SK-N-SH (cell line): Measurements from ENCODE around the gene LCMT1. TPM values are rescaled to one million over a fixed set of nuclear protein-coding genes. Genes with fewer than 3 reads are reported as not detected.
"Not testable (repeated sequence)": the region's sequence is repeated elsewhere in the genome, so short reads cannot be mapped to it uniquely, and the experiment has no call there.

Experiments
- CTCF ChIA-PET: fragments of 300-600, 350-600 bp; formaldehyde crosslinking; extraction: SDS; loops from one replicate; lab custom pipeline; 2021; lab: Yijun Ruan, JAX
- POLR2A ChIA-PET: fragments of 350-600 bp; sonication (Branson Sonifier 250); formaldehyde crosslinking; extraction: SDS; loops from one replicate; lab custom pipeline; 2020; ENCODE audit warnings: antibody characterized with exemption, inconsistent platforms; lab: Yijun Ruan, JAX
- DNase-seq: peaks from one replicate; pipeline ENCODE4 v3.0.0; 2012
- H2AFZ ChIP-seq: fragments of 200-600 bp; sonication (generic); 2 replicates; pipeline ENCODE4 v1.8.1; 2016; ENCODE audit warnings: antibody characterized with exemption, mild to moderate bottlenecking, low read depth
- H3F3A ChIP-seq: fragments of 200-600 bp; sonication (generic); replicated peaks from 2 replicates; pipeline ENCODE3; 2016; ENCODE audit warnings: antibody characterized with exemption, mild to moderate bottlenecking; ENCODE audit not compliant: insufficient read depth
- H3K27ac ChIP-seq, 2 experiments: fragments of 200-500 bp in 1 of 2; fragments of 200-600 bp in 1 of 2; sonication (Bioruptor generic) in 1 of 2; sonication (generic), shearing (Covaris generic) in 1 of 2; 2 replicates each; pipeline versions ENCODE4 v1.5.1 to v1.6.1; 2014 to 2016; ENCODE audit warnings: low read depth in 2 of 2, inconsistent platforms in 1 of 2, low read length in 1 of 2, mild to moderate bottlenecking in 1 of 2, mixed read lengths in 1 of 2
- H3K27me3 ChIP-seq: fragments of 200-600 bp; sonication (generic), shearing (Covaris generic); 2 replicates; pipeline ENCODE4 v1.6.1; 2016; ENCODE audit warnings: mixed run types; ENCODE audit not compliant: insufficient read depth
- H3K36me3 ChIP-seq, 2 experiments: fragments of 200-500 bp in 1 of 2; fragments of 200-600 bp in 1 of 2; sonication (Bioruptor generic) in 1 of 2; sonication (generic) in 1 of 2; replicated peaks in 1 of 2; 2 replicates each; pipeline versions ENCODE3 to v1.5.1; 2014 to 2016; ENCODE audit warnings: low read length in 1 of 2, mild to moderate bottlenecking in 1 of 2; ENCODE audit not compliant: insufficient read depth in 2 of 2, control insufficient read depth in 1 of 2
- H3K4me1 ChIP-seq, 2 experiments: fragments of 200-500 bp in 1 of 2; fragments of 200-600 bp in 1 of 2; sonication (Bioruptor generic) in 1 of 2; sonication (generic), shearing (Covaris generic) in 1 of 2; 2 replicates each; pipeline versions ENCODE4 v1.5.1 to v1.6.1; 2014 to 2016; ENCODE audit warnings: low read depth in 1 of 2, low read length in 1 of 2, mixed run types in 1 of 2; ENCODE audit not compliant: insufficient read depth in 2 of 2, control insufficient read depth in 1 of 2
- H3K4me2 ChIP-seq: fragments of 200-600 bp; sonication (generic), shearing (Covaris generic); 2 replicates; pipeline ENCODE4 v1.6.1; 2017; ENCODE audit warnings: mixed run types
- H3K4me3 ChIP-seq, 2 experiments: fragments of 200-500 bp in 1 of 2; fragments of 200-600 bp in 1 of 2; sonication (Bioruptor generic) in 1 of 2; sonication (generic), shearing (Covaris generic) in 1 of 2; 2 replicates each; pipeline versions ENCODE4 v1.5.1 to v1.8.1; 2014 to 2016; ENCODE audit warnings: low read depth in 2 of 2, inconsistent platforms in 1 of 2, low read length in 1 of 2, mild to moderate bottlenecking in 1 of 2, mixed read lengths in 1 of 2, moderate library complexity in 1 of 2
- H3K79me2 ChIP-seq: fragments of 200-600 bp; sonication (generic); 2 replicates; pipeline ENCODE4 v1.8.1; 2017; ENCODE audit warnings: mild to moderate bottlenecking; ENCODE audit not compliant: insufficient read depth
- H3K9ac ChIP-seq: fragments of 200-600 bp; sonication (generic); 2 replicates; pipeline ENCODE4 v1.6.1; 2017; ENCODE audit warnings: mixed run types
- H3K9me2 ChIP-seq: fragments of 200-600 bp; sonication (generic); 2 replicates; pipeline ENCODE4 v1.6.1; 2017; ENCODE audit warnings: mixed run types
- H3K9me3 ChIP-seq: fragments of 200-600 bp; sonication (generic); 2 replicates; pipeline ENCODE4 v1.6.1; 2017; ENCODE audit warnings: mixed run types, mild to moderate bottlenecking, moderate library complexity
- H4K20me1 ChIP-seq: fragments of 200-600 bp; sonication (generic); 2 replicates; pipeline ENCODE4 v1.6.1; 2017; ENCODE audit warnings: mild to moderate bottlenecking, mixed run types; ENCODE audit not compliant: insufficient read depth
- EP300 ChIP-seq, 2 experiments: IDR thresholded peaks; 2 replicates each; pipeline versions ENCODE4 v1.4.0 to v1.6.1; 2012; ENCODE audit warnings: borderline replicate concordance in 1 of 2, low read depth in 1 of 2, low read length in 1 of 2
- FOXJ3 ChIP-seq: sonication (generic); formaldehyde crosslinking; IDR thresholded peaks from 2 replicates; pipeline ENCODE4 v1.5.1; 2020; ENCODE audit warnings: mild to moderate bottlenecking, missing genetic modification reagents
- NRF1 ChIP-seq: IDR thresholded peaks from 2 replicates; pipeline ENCODE4 v1.6.1; 2012; ENCODE audit warnings: low read depth, mild to moderate bottlenecking, low read length
- RXRA ChIP-seq: IDR thresholded peaks from 2 replicates; pipeline ENCODE4 v1.4.0; 2012; ENCODE audit warnings: low read depth, mild to moderate bottlenecking, borderline replicate concordance
- TEAD4 ChIP-seq: IDR thresholded peaks from 2 replicates; pipeline ENCODE4 v1.4.0; 2012; ENCODE audit warnings: mild to moderate bottlenecking, borderline replicate concordance; ENCODE audit not compliant: insufficient read depth
- USF1 ChIP-seq: IDR thresholded peaks from 2 replicates; pipeline ENCODE4 v1.4.0; 2012; ENCODE audit warnings: low read depth, borderline replicate concordance
- WGBS: methylation state at CpG from one replicate; pipeline ENCODE4 v1.1.6; 2017; ENCODE audit warnings: low lambda C conversion rate; 5-methylcytosine and 5-hydroxymethylcytosine counted together
- polyA plus RNA-seq, 3 experiments: library from polyadenylated mRNA; depleted of rRNA; stranded (reverse); fragments of >200 nt; gene quantifications; 2 replicates each; pipeline ENCODE4 v1.2.3, GENCODE V29; 2012
- TF ChIP-seq, protein P1 (sequence below): fragments of 150-350 bp; IDR thresholded peaks from 2 replicates; pipeline ENCODE4 v1.6.1; 2016; ENCODE audit warnings: mild to moderate bottlenecking, low read depth, low read length
- TF ChIP-seq, protein P2 (sequence below): IDR thresholded peaks from 2 replicates; pipeline ENCODE4 v1.6.1; 2012; ENCODE audit warnings: mild to moderate bottlenecking, low read depth, low read length, moderate library complexity

The LCMT1 gene
- polyA plus RNA-seq, 1 of the 3 experiments (the other 2 are of a cell fraction): 29.8 TPM

GRCh38 chr16:25124503-25124902, 13.0 kb downstream of the LCMT1 start:
- no peak for DNase-seq
- Histone ChIP-seq H3K4me2 (no peak overlapping the region), H3K4me1 (0 out of 4 replicates have a peak, but pooled peaks cover 0 to 5% of the 10 kb centered on the region in 2 experiments), H3K9me3 (no peaks in the 10 kb centered on the region), H3F3A (peaks cover 4% of the 10 kb centered on the region), H3K4me3 (no peak overlapping the region), H3K79me2 (peaks cover 39% of the 10 kb centered on the region), H3K9me2 (no peaks in the 10 kb centered on the region), H4K20me1 (peaks cover 10% of the 10 kb centered on the region; the same call in 1 of the 2 replicates), H3K27ac (no peak overlapping the region), H3K9ac (no peak overlapping the region), H2AFZ (no peak overlapping the region), H3K36me3 (peaks cover 5 to 6% of the 10 kb centered on the region in 2 experiments), H3K27me3 (no peaks in the 10 kb centered on the region)
- ChIA-PET CTCF (no interaction called here), POLR2A (no interaction called here)
- TF ChIP-seq, protein P1, sequence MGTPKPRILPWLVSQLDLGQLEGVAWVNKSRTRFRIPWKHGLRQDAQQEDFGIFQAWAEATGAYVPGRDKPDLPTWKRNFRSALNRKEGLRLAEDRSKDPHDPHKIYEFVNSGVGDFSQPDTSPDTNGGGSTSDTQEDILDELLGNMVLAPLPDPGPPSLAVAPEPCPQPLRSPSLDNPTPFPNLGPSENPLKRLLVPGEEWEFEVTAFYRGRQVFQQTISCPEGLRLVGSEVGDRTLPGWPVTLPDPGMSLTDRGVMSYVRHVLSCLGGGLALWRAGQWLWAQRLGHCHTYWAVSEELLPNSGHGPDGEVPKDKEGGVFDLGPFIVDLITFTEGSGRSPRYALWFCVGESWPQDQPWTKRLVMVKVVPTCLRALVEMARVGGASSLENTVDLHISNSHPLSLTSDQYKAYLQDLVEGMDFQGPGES: no peak
- TF ChIP-seq TEAD4 (no peak), USF1 (no peak), NRF1 (no peak), RXRA (no peak), FOXJ3 (CRISPR knock-in tag) (no peak), EP300 (IDR thresholded peaks at IDR 0.05; ENCODE audit: borderline replicate concordance in 1 of 2, low read depth in 1 of 2, low read length in 1 of 2) (no peak)
- TF ChIP-seq, protein P2, sequence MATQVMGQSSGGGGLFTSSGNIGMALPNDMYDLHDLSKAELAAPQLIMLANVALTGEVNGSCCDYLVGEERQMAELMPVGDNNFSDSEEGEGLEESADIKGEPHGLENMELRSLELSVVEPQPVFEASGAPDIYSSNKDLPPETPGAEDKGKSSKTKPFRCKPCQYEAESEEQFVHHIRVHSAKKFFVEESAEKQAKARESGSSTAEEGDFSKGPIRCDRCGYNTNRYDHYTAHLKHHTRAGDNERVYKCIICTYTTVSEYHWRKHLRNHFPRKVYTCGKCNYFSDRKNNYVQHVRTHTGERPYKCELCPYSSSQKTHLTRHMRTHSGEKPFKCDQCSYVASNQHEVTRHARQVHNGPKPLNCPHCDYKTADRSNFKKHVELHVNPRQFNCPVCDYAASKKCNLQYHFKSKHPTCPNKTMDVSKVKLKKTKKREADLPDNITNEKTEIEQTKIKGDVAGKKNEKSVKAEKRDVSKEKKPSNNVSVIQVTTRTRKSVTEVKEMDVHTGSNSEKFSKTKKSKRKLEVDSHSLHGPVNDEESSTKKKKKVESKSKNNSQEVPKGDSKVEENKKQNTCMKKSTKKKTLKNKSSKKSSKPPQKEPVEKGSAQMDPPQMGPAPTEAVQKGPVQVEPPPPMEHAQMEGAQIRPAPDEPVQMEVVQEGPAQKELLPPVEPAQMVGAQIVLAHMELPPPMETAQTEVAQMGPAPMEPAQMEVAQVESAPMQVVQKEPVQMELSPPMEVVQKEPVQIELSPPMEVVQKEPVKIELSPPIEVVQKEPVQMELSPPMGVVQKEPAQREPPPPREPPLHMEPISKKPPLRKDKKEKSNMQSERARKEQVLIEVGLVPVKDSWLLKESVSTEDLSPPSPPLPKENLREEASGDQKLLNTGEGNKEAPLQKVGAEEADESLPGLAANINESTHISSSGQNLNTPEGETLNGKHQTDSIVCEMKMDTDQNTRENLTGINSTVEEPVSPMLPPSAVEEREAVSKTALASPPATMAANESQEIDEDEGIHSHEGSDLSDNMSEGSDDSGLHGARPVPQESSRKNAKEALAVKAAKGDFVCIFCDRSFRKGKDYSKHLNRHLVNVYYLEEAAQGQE: no peak
- WGBS: 84% methylated on average over 3 of the region's 3 CpGs

GRCh38 chr16:25126086-25126666, 14.6 kb downstream of the LCMT1 start:
- POLR2A ChIA-PET, H3K9me3 ChIP-seq, H3K27me3 ChIP-seq, H3F3A ChIP-seq, H3K4me1 ChIP-seq, H2AFZ ChIP-seq, DNase-seq, H3K4me2 ChIP-seq, H3K9me2 ChIP-seq, H3K36me3 ChIP-seq, H3K4me3 ChIP-seq: not testable (repeated sequence)
- Histone ChIP-seq H3K79me2 (peaks cover 27% of the 10 kb centered on the region), H4K20me1 (peaks cover 10% of the 10 kb centered on the region; the same call in 1 of the 2 replicates), H3K27ac (peak overlapping the region in 1 of 2 experiments; percentile 48; a peak in 2 of 4 replicates), H3K9ac (0 out of 2 replicates have a peak overlapping the region, but pooled peaks have one; percentile 4)
- 59% methylated on average over 13 of the region's 13 CpGs for WGBS
- CTCF ChIA-PET: interaction anchor here (0.8 to 1.0 kb wide), 2 partner anchors 12 to 99 kb away, joined by 4 to 6 read pairs; no protein-coding TSS in a partner anchor
